ENCODE results near the gene RNH1.

DNA sequence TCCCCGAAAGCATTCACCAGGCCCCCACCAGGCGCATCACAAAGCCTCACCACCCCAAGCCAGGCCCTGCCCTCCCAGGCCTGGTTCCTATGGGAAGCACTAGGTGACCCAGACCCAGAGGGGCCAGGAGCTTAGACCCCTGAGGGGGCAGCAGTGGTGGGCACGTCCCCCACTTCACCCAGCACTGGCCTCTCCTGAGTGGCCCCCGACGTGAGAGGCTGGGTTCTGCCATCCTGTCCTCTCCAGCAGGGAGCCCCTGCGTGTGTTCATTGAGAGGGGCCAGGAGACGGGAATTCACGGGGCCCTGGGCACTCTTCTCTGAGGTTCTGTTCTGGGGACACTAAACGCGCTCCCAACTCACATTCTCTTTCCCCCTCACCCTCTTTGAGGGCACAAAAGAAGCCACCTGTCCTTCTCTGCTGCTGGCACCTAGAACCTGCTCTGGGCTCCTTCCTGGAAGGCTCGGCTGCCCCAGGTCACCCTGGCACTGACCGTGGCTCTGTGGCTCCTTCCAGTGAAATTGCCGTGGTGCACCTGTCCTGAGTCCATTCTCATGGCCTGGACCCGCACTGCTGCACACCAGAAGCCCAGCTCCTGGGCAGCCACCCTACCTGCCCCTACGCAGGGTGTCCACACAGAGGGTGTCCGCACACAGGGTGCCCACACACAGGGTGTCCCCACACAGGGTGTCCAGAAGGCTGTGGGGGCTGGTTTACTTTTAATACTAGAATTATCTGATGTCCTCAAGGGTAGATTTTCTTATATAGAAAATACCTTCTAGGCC lies 44.7 kb downstream of the RNH1 start:
- TF ChIP-seq EZH2 (optimal IDR thresholded peaks at IDR 0.05; ENCODE audit: low read depth, low read length) (no peak), CTCF (IDR thresholded peaks at IDR 0.05; ENCODE audit: low read length) (no peak), EZH2phosphoT487 (IDR thresholded peaks at IDR 0.05; ENCODE audit: low read length) (no peak)
